A549 (cell line): ENCODE results near the gene METTL18. TPM values are rescaled to one million over a fixed set of nuclear protein-coding genes. Genes with fewer than 3 reads are reported as not detected.

ENCODE experiments used
- ATAC-seq, 2 experiments: fragments of 200-7000 bp in 1 of 2; fragments of >200 bp in 1 of 2; cut with Nextera tagmentation in 1 of 2; cut with Tn5 transposase in 1 of 2; 3 replicates each; pipeline versions ENCODE4 v1.8.0 to v1.9.1; 2018 to 2020; ENCODE audit warnings: mild to moderate bottlenecking in 1 of 2, moderate library complexity in 1 of 2
- CTCF ChIA-PET: fragments of 300-600 bp; sonication (Branson Sonifier 250); formaldehyde crosslinking; extraction: SDS; loops from one replicate; lab custom pipeline; 2021; ENCODE audit warnings: antibody characterized with exemption, inconsistent platforms; lab: Yijun Ruan, JAX
- POLR2A ChIA-PET: fragments of 350-600 bp; formaldehyde crosslinking; extraction: SDS; loops from one replicate; lab custom pipeline; 2021; ENCODE audit warnings: antibody characterized with exemption, inconsistent platforms; lab: Yijun Ruan, JAX
- DNase-seq, 2 experiments: peaks; one replicate each; pipeline versions ENCODE4 v3.0.0 to v3.0.0-alpha.2; 2011 to 2016; ENCODE audit warnings: low read depth in 1 of 2, low spot score in 1 of 2
- FAIRE-seq: peaks from 2 replicates; lab custom pipeline; 2011; peaks lifted over from hg19 to GRCh38; lab: Jason Lieb, UNC
- H3K27ac ChIP-seq, 2 experiments: fragments of >200 bp; sonication (Bioruptor Twin); formaldehyde crosslinking; 3 replicates each; pipeline ENCODE4 v1.5.1; 2016 to 2017
- H3K4me1 ChIP-seq: fragments of >200 bp; sonication (Bioruptor Twin); formaldehyde crosslinking; 3 replicates; pipeline ENCODE4 v1.6.1; 2016
- H3K4me2 ChIP-seq: fragments of >200 bp; sonication (Bioruptor Twin); formaldehyde crosslinking; 3 replicates; pipeline ENCODE4 v1.6.1; 2016
- H3K4me3 ChIP-seq: fragments of >200 bp; sonication (Bioruptor Twin); formaldehyde crosslinking; 3 replicates; pipeline ENCODE4 v1.5.1; 2016
- H3K9me3 ChIP-seq: fragments of >200 bp; sonication (Bioruptor Twin); formaldehyde crosslinking; 3 replicates; pipeline ENCODE4 v1.6.1; 2016
- ATOH8 ChIP-seq: fragments of 250-450 bp; sonication (Bioruptor Pico); IDR thresholded peaks from 2 replicates; pipeline ENCODE4 v1.5.0; 2020; ENCODE audit warnings: low read depth, mild to moderate bottlenecking, moderate library complexity
- BCL3 ChIP-seq: fragments of >200 bp; sonication (Bioruptor Twin); formaldehyde crosslinking; IDR thresholded peaks from 3 replicates; pipeline ENCODE4 v1.6.1; 2016
- CEBPB ChIP-seq, 2 experiments: fragments of >200 bp in 1 of 2; sonication (Bioruptor Twin) in 1 of 2; formaldehyde crosslinking in 1 of 2; IDR thresholded peaks; 2 replicates each; pipeline ENCODE4 v1.6.1; 2012 to 2016
- EHMT2 ChIP-seq: fragments of 200-600 bp; sonication (generic); IDR thresholded peaks from 2 replicates; pipeline ENCODE4 v1.6.1; 2016; ENCODE audit warnings: antibody characterized with exemption, low read depth, mild to moderate bottlenecking, moderate library complexity
- ESRRA ChIP-seq: fragments of 150-350 bp; IDR thresholded peaks from 2 replicates; pipeline ENCODE4 v1.6.1; 2014; ENCODE audit warnings: mild to moderate bottlenecking, low read length, borderline replicate concordance
- FOSL2 ChIP-seq, 2 experiments: fragments of 450-650 bp in 1 of 2; fragments of >200 bp in 1 of 2; sonication (Bioruptor Twin) in 1 of 2; formaldehyde crosslinking; IDR thresholded peaks; 2 replicates each; pipeline versions ENCODE4 v1.5.0 to v1.6.1; 2016 to 2020; ENCODE audit warnings: mild to moderate bottlenecking in 1 of 2, moderate library complexity in 1 of 2
- HDAC2 ChIP-seq: fragments of 200-600 bp; sonication (generic); IDR thresholded peaks from 2 replicates; pipeline ENCODE4 v1.6.1; 2016
- HEYL ChIP-seq: fragments of 250-450 bp; sonication (Bioruptor Pico); IDR thresholded peaks from 2 replicates; pipeline ENCODE4 v1.8.0; 2021; ENCODE audit warnings: mild to moderate bottlenecking, moderate library complexity
- HOXB5 ChIP-seq: fragments of 250-450 bp; sonication (Bioruptor Pico); IDR thresholded peaks from 2 replicates; pipeline ENCODE4 v1.5.0; 2020; ENCODE audit warnings: mild to moderate bottlenecking, moderate library complexity
- KDM1A ChIP-seq: fragments of 200-600 bp; sonication (generic); IDR thresholded peaks from 2 replicates; pipeline ENCODE4 v1.6.1; 2016; ENCODE audit warnings: low read depth, mild to moderate bottlenecking
- NFE2L2 ChIP-seq: fragments of 150-350 bp; conservative IDR thresholded peaks from 2 replicates; pipeline ENCODE4 v1.6.1; 2014; ENCODE audit warnings: low read length
- POLR2AphosphoS2 ChIP-seq: conservative IDR thresholded peaks from 2 replicates; pipeline ENCODE4 v1.6.1; 2012; ENCODE audit warnings: low read length, improper control_type of control experiment, inconsistent platforms
- RAD21 ChIP-seq, 2 experiments: fragments of >200 bp in 1 of 2; sonication (Bioruptor Twin) in 1 of 2; formaldehyde crosslinking in 1 of 2; IDR thresholded peaks in 1 of 2; conservative IDR thresholded peaks in 1 of 2; 2 replicates in 1 of 2; 3 replicates in 1 of 2; pipeline ENCODE4 v1.6.1; 2012 to 2018; ENCODE audit warnings: inconsistent platforms in 1 of 2
- RARB ChIP-seq: fragments of 250-450 bp; sonication (Bioruptor Pico); IDR thresholded peaks from 2 replicates; pipeline ENCODE4 v1.8.0; 2021; ENCODE audit warnings: mild to moderate bottlenecking, moderate library complexity
- SREBF2 ChIP-seq: fragments of 450-650 bp; IDR thresholded peaks from 2 replicates; pipeline ENCODE4 v1.6.1; 2014; ENCODE audit warnings: mild to moderate bottlenecking, moderate library complexity
- TP53 ChIP-seq: fragments of 250-450 bp; sonication (Bioruptor Pico); IDR thresholded peaks from 2 replicates; pipeline ENCODE4 v1.5.0; 2021; ENCODE audit warnings: mild to moderate bottlenecking, moderate library complexity
- USF2 ChIP-seq: fragments of 450-650 bp; IDR thresholded peaks from 2 replicates; pipeline ENCODE4 v1.6.1; 2014; ENCODE audit warnings: antibody characterized with exemption
- ZFP36 ChIP-seq: fragments of 450-650 bp; IDR thresholded peaks from 2 replicates; pipeline ENCODE4 v1.6.1; 2014; ENCODE audit warnings: borderline replicate concordance; ENCODE audit not compliant: partially characterized antibody
- ZNF302 ChIP-seq: fragments of 250-450 bp; sonication (Bioruptor Pico); IDR thresholded peaks from 2 replicates; pipeline ENCODE4 v1.9.0; 2021; ENCODE audit warnings: inconsistent platforms, mild to moderate bottlenecking, moderate library complexity
- WGBS: methylation state at CpG from one replicate; pipeline ENCODE4 v1.1.6; 2017; ENCODE audit errors: missing lambda C conversion rate; 5-methylcytosine and 5-hydroxymethylcytosine counted together
- polyA plus RNA-seq, 4 experiments: library from polyadenylated mRNA; depleted of rRNA in 3 of 4; stranded (reverse); fragments of >200 nt; fragmentation: RNase III in 1 of 4; extraction: RNeasy Plus Mini Kit Qiagen cat#74134 plus additional on column Dnase treatment in 1 of 4; gene quantifications; 2 replicates in 3 of 4; 3 replicates in 1 of 4; pipeline ENCODE4 v1.2.3, GENCODE V29; 2011 to 2017
- TF ChIP-seq, protein P1 (sequence below): fragments of 250-450 bp; sonication (Bioruptor Pico); IDR thresholded peaks from 2 replicates; pipeline ENCODE4 v1.5.0; 2021; ENCODE audit warnings: mild to moderate bottlenecking, moderate library complexity, borderline replicate concordance
- TF ChIP-seq, protein P2 (sequence below): IDR thresholded peaks from 2 replicates; pipeline ENCODE4 v1.6.1; 2012
- TF ChIP-seq, protein P3 (sequence below): fragments of >200 bp; sonication (Bioruptor Twin); formaldehyde crosslinking; IDR thresholded peaks from 2 replicates; pipeline ENCODE4 v1.6.1; 2016

METTL18 gene
- polyA plus RNA-seq, 2 of the 4 experiments (the other 2 are of a cell fraction) = 7.5 to 11.4 TPM

DNA sequence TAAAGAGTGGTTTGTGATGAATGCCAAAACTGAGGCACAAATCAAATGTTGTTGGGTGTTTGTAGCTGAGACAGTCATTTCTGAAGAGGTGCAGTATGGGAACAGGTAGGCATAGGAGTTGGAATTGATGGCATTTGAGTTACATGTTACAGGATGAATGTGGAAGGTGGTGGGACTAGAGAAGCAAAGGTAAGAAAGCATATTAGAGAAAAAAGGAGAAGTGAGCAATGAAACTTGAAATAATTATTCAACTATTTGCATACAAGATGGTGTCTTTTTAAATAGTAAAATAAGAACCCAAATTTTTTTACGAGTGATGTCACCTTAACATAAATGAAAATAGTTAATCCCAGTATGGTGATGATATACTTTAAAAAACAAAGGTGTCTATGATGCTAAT is 40.2 kb upstream of the METTL18 start (continued):
- TF ChIP-seq POLR2AphosphoS2 = no peak

- Histone ChIP-seq H3K4me1 (no peaks in the 10 kb centered on the region), H3K4me2 (no peak overlapping the region), H3K27ac (no peak overlapping the region), H3K4me3 (no peak overlapping the region), H3K9me3 (no peaks in the 10 kb centered on the region)
- DNase-seq (no peak), ATAC-seq (no peak), FAIRE-seq (no peak)
- 93% methylated on average over 4 of the region's 4 CpGs for WGBS
- POLR2A ChIA-PET = no interaction called here
- CTCF ChIA-PET = interaction anchor here (1.2 kb wide), 1 partner anchor 23 kb away, joined by 5 read pairs; no protein-coding TSS in a partner anchor
- TF ChIP-seq RARB (CRISPR knock-in tag) = no peak
- no peak for TF ChIP-seq HDAC2
- no peak for TF ChIP-seq POLR2AphosphoS2
- no peak for TF ChIP-seq ZFP36
- TF ChIP-seq, protein P1, sequence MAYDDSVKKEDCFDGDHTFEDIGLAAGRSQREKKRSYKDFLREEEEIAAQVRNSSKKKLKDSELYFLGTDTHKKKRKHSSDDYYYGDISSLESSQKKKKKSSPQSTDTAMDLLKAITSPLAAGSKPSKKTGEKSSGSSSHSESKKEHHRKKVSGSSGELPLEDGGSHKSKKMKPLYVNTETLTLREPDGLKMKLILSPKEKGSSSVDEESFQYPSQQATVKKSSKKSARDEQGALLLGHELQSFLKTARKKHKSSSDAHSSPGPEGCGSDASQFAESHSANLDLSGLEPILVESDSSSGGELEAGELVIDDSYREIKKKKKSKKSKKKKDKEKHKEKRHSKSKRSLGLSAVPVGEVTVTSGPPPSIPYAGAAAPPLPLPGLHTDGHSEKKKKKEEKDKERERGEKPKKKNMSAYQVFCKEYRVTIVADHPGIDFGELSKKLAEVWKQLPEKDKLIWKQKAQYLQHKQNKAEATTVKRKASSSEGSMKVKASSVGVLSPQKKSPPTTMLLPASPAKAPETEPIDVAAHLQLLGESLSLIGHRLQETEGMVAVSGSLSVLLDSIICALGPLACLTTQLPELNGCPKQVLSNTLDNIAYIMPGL (CRISPR knock-in tag) = no peak
- no peak for TF ChIP-seq HEYL (CRISPR knock-in tag)
- TF ChIP-seq NFE2L2 = no peak
- TF ChIP-seq CEBPB (IDR thresholded peaks at IDR 0.05) = no peak
- no peak for TF ChIP-seq ATOH8 (CRISPR knock-in tag)
- no peak for TF ChIP-seq EHMT2
- no peak for TF ChIP-seq ESRRA
- TF ChIP-seq, protein P2, sequence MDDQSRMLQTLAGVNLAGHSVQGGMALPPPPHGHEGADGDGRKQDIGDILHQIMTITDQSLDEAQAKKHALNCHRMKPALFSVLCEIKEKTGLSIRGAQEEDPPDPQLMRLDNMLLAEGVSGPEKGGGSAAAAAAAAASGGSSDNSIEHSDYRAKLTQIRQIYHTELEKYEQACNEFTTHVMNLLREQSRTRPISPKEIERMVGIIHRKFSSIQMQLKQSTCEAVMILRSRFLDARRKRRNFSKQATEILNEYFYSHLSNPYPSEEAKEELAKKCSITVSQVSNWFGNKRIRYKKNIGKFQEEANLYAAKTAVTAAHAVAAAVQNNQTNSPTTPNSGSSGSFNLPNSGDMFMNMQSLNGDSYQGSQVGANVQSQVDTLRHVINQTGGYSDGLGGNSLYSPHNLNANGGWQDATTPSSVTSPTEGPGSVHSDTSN = no peak
- no peak for TF ChIP-seq HOXB5
- no peak for TF ChIP-seq BCL3
- no peak for TF ChIP-seq RAD21 (conservative IDR thresholded peaks at IDR 0.05 in 1 of 2, IDR thresholded peaks at IDR 0.05 in 1 of 2)
- TF ChIP-seq TP53 = no peak
- no peak for TF ChIP-seq ZNF302 (CRISPR knock-in tag)
- TF ChIP-seq USF2 = no peak
Measured at GRCh38 chr1:169833179-169833901, 38.6 kb upstream of the METTL18 start.

GRCh38 chr1:169829671-169830070 is 35.0 kb upstream of the METTL18 start:
- no peak for DNase-seq
- no peak for ATAC-seq
- FAIRE-seq = no peak
- no peak for TF ChIP-seq RAD21 (conservative IDR thresholded peaks at IDR 0.05 in 1 of 2, IDR thresholded peaks at IDR 0.05 in 1 of 2)
- TF ChIP-seq KDM1A = no peak
- TF ChIP-seq SREBF2 = no peak
- TF ChIP-seq, protein P3, sequence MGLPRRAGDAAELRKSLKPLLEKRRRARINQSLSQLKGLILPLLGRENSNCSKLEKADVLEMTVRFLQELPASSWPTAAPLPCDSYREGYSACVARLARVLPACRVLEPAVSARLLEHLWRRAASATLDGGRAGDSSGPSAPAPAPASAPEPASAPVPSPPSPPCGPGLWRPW = no peak
- TF ChIP-seq FOSL2 (IDR thresholded peaks at IDR 0.05) = no peak
- TF ChIP-seq FOSL2 (CRISPR knock-in tag; IDR thresholded peaks at IDR 0.05) = no peak
- TF ChIP-seq ZFP36 = no peak
- no peak for TF ChIP-seq USF2
- 90% methylated on average over 1 of the region's 1 CpG for WGBS
- Histone ChIP-seq H3K27ac (no peak overlapping the region), H3K9me3 (no peaks in the 10 kb centered on the region), H3K4me2 (no peak overlapping the region), H3K4me1 (no peaks in the 10 kb centered on the region), H3K4me3 (no peak overlapping the region)
- ChIA-PET CTCF (interaction anchor here (0.7 kb wide), 1 partner anchor 228 kb away, joined by 3 read pairs; no protein-coding TSS in a partner anchor), POLR2A (no interaction called here)
